DMS53 (cell line): ENCODE measurements around the gene COTL1.
"Not testable (repeated sequence)": the region's sequence is repeated elsewhere in the genome, so short reads cannot be mapped to it uniquely, and the experiment has no call there.

Source experiments
- DNase-seq: peaks from one replicate; lab custom pipeline; 2025; lab: John Stamatoyannopoulos, UW

The COTL1 gene

GRCh38 chr16:84643180-84643583 lies 25.3 kb upstream of the COTL1 start:
- peak; percentile 10 for DNase-seq

- no peak for DNase-seq
Observed at GRCh38 chr16:84641643-84642358, 23.9 kb upstream of the COTL1 start.

DNA sequence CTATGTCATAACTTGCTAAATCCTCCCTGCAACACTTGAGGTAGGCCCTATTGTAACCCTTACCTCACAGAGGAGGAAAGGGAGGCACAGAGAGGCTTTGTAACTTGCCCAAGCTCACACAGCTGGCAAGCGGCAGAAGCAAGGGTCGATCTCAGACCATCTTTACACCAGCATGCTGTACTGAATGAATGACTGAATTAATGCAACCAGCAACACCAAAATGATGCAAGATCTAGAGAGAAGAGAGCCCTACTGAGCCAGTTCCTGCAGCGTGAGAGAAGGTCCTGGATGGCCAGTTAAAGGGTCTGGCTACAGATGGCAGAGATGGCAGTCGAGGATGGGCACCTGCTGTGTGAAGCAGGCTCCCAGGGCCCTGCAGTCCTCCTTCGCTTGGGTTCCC lies 22.3 kb upstream of the COTL1 start:
- DNase-seq: no peak

- DNase-seq: no peak
Observed at GRCh38 chr16:84638231-84638806, 20.4 kb upstream of the COTL1 start.

- no peak for DNase-seq
Observed at GRCh38 chr16:84637709-84638108, 19.8 kb upstream of the COTL1 start.

DNA sequence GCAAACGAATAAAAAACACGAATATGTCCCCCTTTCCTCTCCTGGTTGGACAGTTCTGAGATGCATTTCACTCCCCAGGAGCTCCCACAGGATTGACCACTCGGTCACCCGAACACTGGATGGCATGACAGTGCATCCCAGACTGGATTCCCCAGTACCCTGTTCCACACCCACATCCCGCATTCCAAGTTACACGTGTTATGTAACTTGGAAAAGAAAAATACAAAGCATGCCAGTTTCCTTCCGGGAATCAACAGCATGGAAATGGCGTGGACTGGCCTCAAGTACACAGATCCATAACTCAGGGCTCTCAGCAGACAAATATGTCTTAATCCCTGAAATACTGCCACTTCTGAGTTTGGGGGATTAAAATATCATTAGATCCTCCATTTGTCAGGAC lies 17.8 kb upstream of the COTL1 start:
- DNase-seq: no peak

GRCh38 chr16:84633622-84634021 lies 15.7 kb upstream of the COTL1 start:
- no peak for DNase-seq

DNA sequence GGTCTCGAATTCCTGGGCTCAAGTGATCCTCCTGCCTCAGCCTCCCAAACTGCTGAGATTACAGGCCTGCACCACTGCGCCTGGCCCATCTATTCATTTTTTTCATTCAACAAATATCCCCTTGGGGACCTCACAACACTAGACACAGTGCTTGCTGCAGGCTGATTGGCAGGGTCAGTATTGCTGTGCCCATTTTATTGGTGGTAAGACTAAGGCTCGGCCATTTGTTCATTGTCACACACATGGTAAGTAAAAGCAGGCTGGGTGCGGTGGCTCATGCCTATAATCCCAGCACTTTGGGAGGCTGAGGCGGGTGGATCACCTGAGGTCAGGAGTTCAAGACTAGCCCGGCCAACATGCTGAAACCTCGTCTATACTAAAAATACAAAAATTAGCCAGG lies 15.0 kb upstream of the COTL1 start:
- DNase-seq: not testable (repeated sequence)

DNA sequence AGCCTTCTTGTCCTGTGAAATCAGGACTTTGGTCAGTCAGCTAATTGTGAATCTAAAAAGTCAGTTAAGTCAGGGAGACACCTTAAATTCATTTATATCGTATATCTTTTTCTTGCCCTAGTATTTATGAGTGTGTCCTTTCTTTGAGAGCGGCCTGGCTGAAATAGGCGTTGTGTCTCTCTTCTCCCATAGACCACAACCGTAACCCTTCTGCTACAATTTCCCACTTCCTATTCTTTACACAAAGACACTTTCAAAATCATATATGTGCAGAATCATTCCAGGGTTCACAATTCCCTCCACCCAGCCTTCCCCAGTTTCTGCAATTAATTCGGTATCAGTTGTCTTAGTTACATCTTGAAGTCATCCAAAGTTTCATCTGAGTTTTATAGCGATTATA lies 14.0 kb upstream of the COTL1 start:
- no peak for DNase-seq

DNA sequence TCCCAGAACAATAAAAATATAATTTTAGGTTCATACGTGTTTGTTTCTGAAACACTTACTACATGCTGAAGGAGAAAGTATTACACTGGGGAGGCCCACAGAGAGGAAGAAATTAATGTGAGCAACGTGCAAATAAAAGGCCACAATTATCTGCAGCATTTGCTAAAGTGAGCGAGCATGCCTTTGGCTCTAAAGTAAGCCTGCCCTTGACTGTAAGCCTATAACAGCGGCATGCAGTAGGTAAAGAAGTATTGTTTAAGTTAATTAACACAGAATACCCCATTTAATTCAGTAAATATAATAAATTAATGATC lies 13.2 kb upstream of the COTL1 start:
- no peak for DNase-seq

GRCh38 chr16:84630446-84631152 lies 12.7 kb upstream of the COTL1 start:
- DNase-seq: no peak

- no peak for DNase-seq
Observed at GRCh38 chr16:84630009-84630408, 12.1 kb upstream of the COTL1 start.

DNA sequence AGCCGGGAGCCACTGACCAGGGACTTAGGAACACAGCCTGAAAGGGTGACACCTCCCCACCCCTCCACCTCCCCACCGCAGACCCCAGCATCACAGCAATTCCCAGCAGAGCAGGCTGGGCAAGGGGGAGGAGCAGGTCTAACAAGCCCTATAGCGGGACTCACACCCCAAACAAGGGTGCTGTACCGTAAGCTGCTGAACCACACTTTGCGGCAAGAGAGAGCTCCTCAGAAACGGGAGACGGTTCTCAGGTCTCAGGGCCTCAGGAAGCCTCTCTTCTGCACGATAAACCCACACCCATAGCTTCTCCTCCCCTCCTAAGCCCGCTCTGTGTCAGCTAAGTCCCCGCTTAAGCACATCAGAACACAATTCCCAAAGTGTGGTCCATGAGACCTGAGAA lies 11.7 kb upstream of the COTL1 start:
- DNase-seq: no peak

- DNase-seq: no peak
Observed at GRCh38 chr16:84628226-84628731, 10.4 kb upstream of the COTL1 start.

DNA sequence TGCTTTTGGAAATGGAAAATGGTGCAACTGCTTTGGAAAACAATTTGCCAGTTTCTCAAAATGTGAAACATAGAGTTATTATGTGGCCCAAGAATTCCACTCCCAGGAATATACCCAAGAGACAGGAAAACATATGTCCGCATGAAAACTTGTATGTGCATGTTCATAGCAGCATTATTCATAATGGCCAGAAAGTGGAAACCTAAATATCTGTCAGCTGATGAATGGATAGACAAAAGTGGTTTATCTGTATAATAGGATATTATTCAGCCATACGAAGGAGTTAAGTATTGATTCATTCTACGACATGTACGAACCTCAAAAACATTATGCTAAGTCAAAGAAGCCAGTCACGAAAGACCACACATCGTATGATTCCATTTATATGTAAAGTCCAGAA lies 7.7 kb upstream of the COTL1 start:
- DNase-seq: no peak

GRCh38 chr16:84620913-84621312 lies 3.0 kb upstream of the COTL1 start:
- not testable (repeated sequence) for DNase-seq

- peak; percentile 55 for DNase-seq
Observed at GRCh38 chr16:84618581-84619460, 943 bp upstream of the COTL1 start.

DNA sequence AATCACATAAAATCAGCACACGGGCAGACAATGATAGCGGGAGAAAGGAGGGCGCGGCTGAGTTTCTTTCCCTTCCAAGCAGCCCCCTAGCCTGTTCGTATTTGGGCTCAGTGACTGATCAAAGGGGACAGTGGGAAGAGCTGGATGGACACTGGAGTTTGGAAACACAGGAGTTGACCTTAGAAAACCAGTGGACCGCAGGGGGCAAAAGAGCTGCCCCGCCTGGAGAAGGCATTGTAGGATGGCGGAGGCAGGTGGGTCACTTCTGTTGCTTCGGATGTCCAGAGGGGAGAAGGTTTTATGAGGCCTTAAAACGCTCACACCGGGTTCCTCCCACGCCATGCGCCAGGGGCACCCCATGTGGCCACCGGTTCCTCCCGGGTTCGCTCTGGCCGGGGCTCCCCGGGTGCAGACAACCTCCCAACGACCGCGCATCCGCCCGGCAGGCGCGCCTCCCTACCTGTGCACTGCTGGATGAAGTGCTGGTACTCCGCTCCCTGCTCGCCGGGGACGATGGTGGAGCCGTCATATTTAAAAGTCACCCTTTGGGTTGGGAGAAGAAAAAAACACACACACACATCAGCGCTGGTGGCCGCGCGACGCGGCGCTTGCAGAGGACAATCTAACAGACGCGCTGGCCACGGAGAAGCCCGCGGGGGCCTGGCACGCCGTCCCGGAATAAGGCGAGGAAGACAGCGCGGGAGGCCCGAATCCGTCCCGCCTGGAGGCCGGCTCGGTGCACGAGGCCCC lies 662 bp downstream of the COTL1 start:
- DNase-seq: peak; percentile 54

DNA sequence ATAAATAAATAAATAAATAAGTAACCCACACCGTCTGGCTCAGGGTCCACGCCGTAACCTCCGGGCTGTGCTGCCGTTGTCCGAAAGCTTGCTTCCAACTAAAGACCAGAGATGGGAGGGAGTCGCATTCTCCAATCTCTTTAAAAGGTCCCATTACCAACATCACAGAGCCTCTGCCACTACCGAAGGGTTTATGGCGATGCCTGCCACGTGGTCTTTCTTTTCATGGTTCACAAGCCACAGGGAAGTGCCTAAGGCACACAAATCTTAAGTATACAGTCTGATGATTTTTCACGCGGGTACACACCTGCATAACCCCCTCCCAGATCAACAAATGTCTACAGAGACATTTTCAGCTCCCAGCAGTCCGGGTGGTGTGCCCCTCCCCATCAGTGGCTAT lies 1.4 kb downstream of the COTL1 start:
- peak; percentile 41 for DNase-seq

DNA sequence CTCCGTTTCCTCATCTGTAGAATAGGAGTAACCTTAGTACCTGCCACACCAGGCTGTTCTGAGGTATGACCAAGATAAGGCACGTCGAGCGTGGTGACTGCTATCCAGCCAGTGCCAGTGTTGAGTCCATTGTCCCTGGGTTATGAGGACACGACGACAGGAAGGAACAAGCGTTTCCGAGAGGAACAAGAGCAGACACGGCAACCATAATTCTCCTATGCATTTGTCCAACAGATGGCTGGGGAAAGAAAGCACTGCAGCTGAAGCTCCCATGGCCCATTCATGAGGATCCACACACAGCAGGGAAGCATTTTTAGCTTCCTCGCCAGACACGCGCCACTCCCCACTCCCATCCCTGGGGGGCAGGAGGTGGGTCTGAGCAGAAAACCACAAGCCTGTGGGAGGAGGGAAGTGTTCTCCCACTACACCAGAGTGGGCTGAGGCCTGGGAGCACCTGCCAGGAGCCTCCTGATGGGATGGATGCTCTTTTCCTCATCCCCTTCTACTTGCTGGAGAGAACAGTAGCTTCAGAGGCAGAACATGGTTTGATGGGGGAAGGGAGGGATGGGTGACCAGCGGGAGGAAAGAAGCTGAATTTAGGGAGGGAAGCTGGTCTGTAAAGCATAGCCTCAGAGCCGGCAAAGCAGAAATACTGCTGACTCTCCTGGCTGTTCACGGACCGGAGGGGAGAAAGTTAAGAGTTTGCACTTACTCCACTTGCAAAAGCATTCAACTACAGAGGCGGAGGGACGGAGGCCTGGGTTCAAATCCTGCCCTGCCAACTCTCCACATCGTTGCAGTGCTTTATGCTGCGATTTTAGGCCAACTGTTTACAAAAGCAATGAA lies 2.7 kb downstream of the COTL1 start:
- no peak for DNase-seq

- DNase-seq: no peak
Observed at GRCh38 chr16:84614623-84614967, 3.3 kb downstream of the COTL1 start.
